ENCODE measurements around the gene EHD1. TPM values are rescaled to one million over a fixed set of nuclear protein-coding genes. Genes with fewer than 3 reads are reported as not detected.

EHD1 gene
- total and polyA plus RNA-seq, 2 experiments from 2014 or later: 55.2 to 90.2 TPM

GRCh38 chr11:64834031-64834722 is 44.2 kb downstream of the EHD1 start:
- H4K20me1 ChIP-seq (ENCODE audit: insufficient read depth): no peaks in the 10 kb centered on the region
- H3K9ac ChIP-seq: no peak overlapping the region
- no peaks in the 10 kb centered on the region for H3K79me2 ChIP-seq (ENCODE audit: insufficient read depth)
- no peaks in the 10 kb centered on the region for H3K9me2 ChIP-seq (ENCODE audit: insufficient read depth)
- H3K27me3 ChIP-seq (replicated peaks; ENCODE audit: insufficient read depth): no peaks in the 10 kb centered on the region; the same call in 1 of the 2 replicates
- no peak overlapping the region for H3K4me2 ChIP-seq (ENCODE audit: unreplicated experiment)
- H3F3A ChIP-seq (ENCODE audit: insufficient read depth): no peaks in the 10 kb centered on the region
- 92 to 93% methylated on average over 21 of the region's 25 CpGs for WGBS, 2 experiments (ENCODE audit: low coverage in 1 of 2, low lambda C conversion rate in 2 of 2, missing lambda C conversion rate in 2 of 2)
- in situ Hi-C loops (cut with MboI): no loop called here
- no peak for DNase-seq
- no peaks in the 10 kb centered on the region for H3K36me3 ChIP-seq (ENCODE audit: low read depth)
- no peak overlapping the region for H3K4me3 ChIP-seq
- TF ChIP-seq EZH2 (IDR thresholded peaks at IDR 0.05; ENCODE audit: insufficient read depth, poor library complexity, severe bottlenecking) (no peak), EZH2phosphoT487 (IDR thresholded peaks at IDR 0.05; ENCODE audit: insufficient read depth, low read depth) (no peak)
- no peaks in the 10 kb centered on the region for H3K4me1 ChIP-seq (ENCODE audit: insufficient read depth)
- no peak overlapping the region for H2AFZ ChIP-seq
- H3K27ac ChIP-seq: no peak overlapping the region
- no peaks in the 10 kb centered on the region for H3K9me3 ChIP-seq (ENCODE audit: low read depth)

GRCh38 chr11:64833509-64833908 is 44.9 kb downstream of the EHD1 start:
- H3K9ac ChIP-seq: no peak overlapping the region
- H3F3A ChIP-seq (ENCODE audit: insufficient read depth): no peaks in the 10 kb centered on the region
- H3K36me3 ChIP-seq (ENCODE audit: low read depth): no peaks in the 10 kb centered on the region
- 84 to 90% methylated on average over 2 to 7 of the region's 10 CpGs for whole genome bisulfite sequencing, 2 experiments (ENCODE audit: low coverage in 1 of 2, low lambda C conversion rate in 2 of 2, missing lambda C conversion rate in 2 of 2)
- H3K9me2 ChIP-seq (ENCODE audit: insufficient read depth): no peaks in the 10 kb centered on the region
- H3K27ac ChIP-seq: no peak overlapping the region
- H3K4me2 ChIP-seq (ENCODE audit: unreplicated experiment): no peak overlapping the region
- no peak overlapping the region for H3K4me3 ChIP-seq
- TF ChIP-seq EZH2 (IDR thresholded peaks at IDR 0.05; ENCODE audit: insufficient read depth, poor library complexity, severe bottlenecking) (no peak), EZH2phosphoT487 (IDR thresholded peaks at IDR 0.05; ENCODE audit: insufficient read depth, low read depth) (no peak)
- H3K9me3 ChIP-seq (ENCODE audit: low read depth): no peaks in the 10 kb centered on the region
- DNase-seq: no peak
- H3K27me3 ChIP-seq (replicated peaks; ENCODE audit: insufficient read depth): no peaks in the 10 kb centered on the region; the same call in 1 of the 2 replicates
- H4K20me1 ChIP-seq (ENCODE audit: insufficient read depth): no peaks in the 10 kb centered on the region
- H3K79me2 ChIP-seq (ENCODE audit: insufficient read depth): no peaks in the 10 kb centered on the region
- H2AFZ ChIP-seq: no peak overlapping the region
- no peaks in the 10 kb centered on the region for H3K4me1 ChIP-seq (ENCODE audit: insufficient read depth)
- in situ Hi-C loops (cut with MboI): no loop called here

- H3K27me3 ChIP-seq (replicated peaks; ENCODE audit: insufficient read depth): no peaks in the 10 kb centered on the region; the same call in 1 of the 2 replicates
- H3K4me3 ChIP-seq: no peak overlapping the region
- H3F3A ChIP-seq (ENCODE audit: insufficient read depth): no peaks in the 10 kb centered on the region
- 65 to 79% methylated on average over 12 of the region's 12 CpGs for WGBS, 2 experiments (ENCODE audit: low coverage in 1 of 2, low lambda C conversion rate in 2 of 2, missing lambda C conversion rate in 2 of 2)
- in situ Hi-C loops (cut with MboI): no loop called here
- DNase-seq: no peak
- no peak overlapping the region for H3K4me2 ChIP-seq (ENCODE audit: unreplicated experiment)
- no peaks in the 10 kb centered on the region for H4K20me1 ChIP-seq (ENCODE audit: insufficient read depth)
- H3K9ac ChIP-seq: no peak overlapping the region
- H3K79me2 ChIP-seq (ENCODE audit: insufficient read depth): no peaks in the 10 kb centered on the region
- H3K36me3 ChIP-seq (ENCODE audit: low read depth): no peaks in the 10 kb centered on the region
- no peaks in the 10 kb centered on the region for H3K4me1 ChIP-seq (ENCODE audit: insufficient read depth)
- no peak overlapping the region for H3K27ac ChIP-seq
- no peaks in the 10 kb centered on the region for H3K9me2 ChIP-seq (ENCODE audit: insufficient read depth)
- H2AFZ ChIP-seq: no peak overlapping the region
- TF ChIP-seq EZH2 (IDR thresholded peaks at IDR 0.05; ENCODE audit: insufficient read depth, poor library complexity, severe bottlenecking): no peak
- TF ChIP-seq EZH2phosphoT487 (IDR thresholded peaks at IDR 0.05; ENCODE audit: insufficient read depth, low read depth): no peak
- H3K9me3 ChIP-seq (ENCODE audit: low read depth): no peaks in the 10 kb centered on the region
These were observed 45.3 kb downstream of the EHD1 start for GRCh38 chr11:64833198-64833502.

- in situ Hi-C loops (cut with MboI): no loop called here
- no peak overlapping the region for H3K27ac ChIP-seq
- H4K20me1 ChIP-seq (ENCODE audit: insufficient read depth): no peaks in the 10 kb centered on the region
- H3K4me2 ChIP-seq (ENCODE audit: unreplicated experiment): no peak overlapping the region
- no peaks in the 10 kb centered on the region; the same call in 1 of the 2 replicates for H3K27me3 ChIP-seq (replicated peaks; ENCODE audit: insufficient read depth)
- H3K4me1 ChIP-seq (ENCODE audit: insufficient read depth): no peaks in the 10 kb centered on the region
- H3K9me2 ChIP-seq (ENCODE audit: insufficient read depth): no peaks in the 10 kb centered on the region
- no peak overlapping the region for H2AFZ ChIP-seq
- WGBS, 2 experiments (ENCODE audit: low coverage in 1 of 2, low lambda C conversion rate in 2 of 2, missing lambda C conversion rate in 2 of 2): 71 to 83% methylated on average over 12 to 21 of the region's 21 CpGs
- no peaks in the 10 kb centered on the region for H3K36me3 ChIP-seq (ENCODE audit: low read depth)
- H3F3A ChIP-seq (ENCODE audit: insufficient read depth): no peaks in the 10 kb centered on the region
- TF ChIP-seq EZH2 (IDR thresholded peaks at IDR 0.05; ENCODE audit: insufficient read depth, poor library complexity, severe bottlenecking) (no peak), EZH2phosphoT487 (IDR thresholded peaks at IDR 0.05; ENCODE audit: insufficient read depth, low read depth) (no peak)
- no peak for DNase-seq
- H3K79me2 ChIP-seq (ENCODE audit: insufficient read depth): no peaks in the 10 kb centered on the region
- no peak overlapping the region for H3K9ac ChIP-seq
- H3K4me3 ChIP-seq: no peak overlapping the region
- H3K9me3 ChIP-seq (ENCODE audit: low read depth): no peaks in the 10 kb centered on the region
These were observed 45.8 kb downstream of the EHD1 start for GRCh38 chr11:64832467-64833197.

Data from GM23248 (cell line).